Measurements from ENCODE around the gene NAGLU. TPM values are rescaled to one million over a fixed set of nuclear protein-coding genes. Genes with fewer than 3 reads are reported as not detected.

Gene NAGLU
- total and polyA plus RNA-seq, 2 of the 13 experiments (the other 11 are each of a cell fraction or from before 2014, with no cell fraction given) = 28.2 to 40.1 TPM

DNA sequence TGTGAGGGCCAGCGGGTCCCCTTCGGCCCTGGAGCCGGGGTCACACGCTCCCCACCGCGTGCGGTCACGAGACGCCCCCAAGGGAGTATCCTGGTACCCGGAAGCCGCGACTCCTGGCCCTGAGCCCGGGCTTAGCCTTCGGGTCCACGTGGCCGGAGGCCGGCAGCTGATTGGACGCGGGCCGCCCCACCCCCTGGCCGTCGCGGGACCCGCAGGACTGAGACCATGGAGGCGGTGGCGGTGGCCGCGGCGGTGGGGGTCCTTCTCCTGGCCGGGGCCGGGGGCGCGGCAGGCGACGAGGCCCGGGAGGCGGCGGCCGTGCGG is at the start of gene NAGLU (continued):
- TF ChIP-seq AFF4 (CRISPR knock-in tag; IDR thresholded peaks at IDR 0.05) (no peak), RORA (CRISPR knock-in tag; IDR thresholded peaks at IDR 0.05) (no peak), REL (CRISPR knock-in tag; conservative IDR thresholded peaks at IDR 0.05) (no peak; the same call in none of the 2 replicates), HNF4A (CRISPR knock-in tag; IDR thresholded peaks at IDR 0.05) (peak; percentile 46; the same call in 1 of the 2 replicates), RBM39 (IDR thresholded peaks at IDR 0.05; ENCODE audit: low read depth, low read length, poor library complexity, severe bottlenecking) (no peak), RXRB (CRISPR knock-in tag; IDR thresholded peaks at IDR 0.05; ENCODE audit: borderline replicate concordance) (peak; percentile 62; the same call in 1 of the 2 replicates), ZNF749 (CRISPR knock-in tag; IDR thresholded peaks at IDR 0.05; ENCODE audit: borderline replicate concordance) (0 out of 2 replicates have a peak, but pooled peaks have one; percentile 57), THAP7 (CRISPR knock-in tag; IDR thresholded peaks at IDR 0.05) (0 out of 2 replicates have a peak, but pooled peaks have one; percentile 3), MEIS2 (CRISPR knock-in tag; IDR thresholded peaks at IDR 0.05) (peak; percentile 76; the same call in 1 of the 2 replicates), ZHX2 (IDR thresholded peaks at IDR 0.05; ENCODE audit: low read depth) (0 out of 2 replicates have a peak, but pooled peaks have one; percentile 30), ZHX2 (CRISPR knock-in tag; IDR thresholded peaks at IDR 0.05; ENCODE audit: borderline replicate concordance) (peak; percentile 77; the same call in 1 of the 2 replicates), ZNF331 (CRISPR knock-in tag; IDR thresholded peaks at IDR 0.05) (peak; percentile 55; the same call in 1 of the 2 replicates), SMARCE1 (IDR thresholded peaks at IDR 0.05; ENCODE audit: borderline replicate concordance) (no peak)
- TF ChIP-seq, protein P1, sequence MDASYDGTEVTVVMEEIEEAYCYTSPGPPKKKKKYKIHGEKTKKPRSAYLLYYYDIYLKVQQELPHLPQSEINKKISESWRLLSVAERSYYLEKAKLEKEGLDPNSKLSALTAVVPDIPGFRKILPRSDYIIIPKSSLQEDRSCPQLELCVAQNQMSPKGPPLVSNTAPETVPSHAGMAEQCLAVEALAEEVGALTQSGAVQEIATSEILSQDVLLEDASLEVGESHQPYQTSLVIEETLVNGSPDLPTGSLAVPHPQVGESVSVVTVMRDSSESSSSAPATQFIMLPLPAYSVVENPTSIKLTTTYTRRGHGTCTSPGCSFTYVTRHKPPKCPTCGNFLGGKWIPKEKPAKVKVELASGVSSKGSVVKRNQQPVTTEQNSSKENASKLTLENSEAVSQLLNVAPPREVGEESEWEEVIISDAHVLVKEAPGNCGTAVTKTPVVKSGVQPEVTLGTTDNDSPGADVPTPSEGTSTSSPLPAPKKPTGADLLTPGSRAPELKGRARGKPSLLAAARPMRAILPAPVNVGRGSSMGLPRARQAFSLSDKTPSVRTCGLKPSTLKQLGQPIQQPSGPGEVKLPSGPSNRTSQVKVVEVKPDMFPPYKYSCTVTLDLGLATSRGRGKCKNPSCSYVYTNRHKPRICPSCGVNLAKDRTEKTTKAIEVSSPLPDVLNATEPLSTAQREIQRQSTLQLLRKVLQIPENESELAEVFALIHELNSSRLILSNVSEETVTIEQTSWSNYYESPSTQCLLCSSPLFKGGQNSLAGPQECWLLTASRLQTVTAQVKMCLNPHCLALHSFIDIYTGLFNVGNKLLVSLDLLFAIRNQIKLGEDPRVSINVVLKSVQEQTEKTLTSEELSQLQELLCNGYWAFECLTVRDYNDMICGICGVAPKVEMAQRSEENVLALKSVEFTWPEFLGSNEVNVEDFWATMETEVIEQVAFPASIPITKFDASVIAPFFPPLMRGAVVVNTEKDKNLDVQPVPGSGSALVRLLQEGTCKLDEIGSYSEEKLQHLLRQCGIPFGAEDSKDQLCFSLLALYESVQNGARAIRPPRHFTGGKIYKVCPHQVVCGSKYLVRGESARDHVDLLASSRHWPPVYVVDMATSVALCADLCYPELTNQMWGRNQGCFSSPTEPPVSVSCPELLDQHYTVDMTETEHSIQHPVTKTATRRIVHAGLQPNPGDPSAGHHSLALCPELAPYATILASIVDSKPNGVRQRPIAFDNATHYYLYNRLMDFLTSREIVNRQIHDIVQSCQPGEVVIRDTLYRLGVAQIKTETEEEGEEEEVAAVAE (CRISPR knock-in tag; IDR thresholded peaks at IDR 0.05; ENCODE audit: borderline replicate concordance) = peak; percentile 3; the same call in 1 of the 2 replicates

Measured in HepG2 (cell line).